Stimulated activated CD4-positive, alpha-beta T cell treated with anti-CD3 and anti-CD28 coated beads, Interleukin-4, amount 100 ng/mL, for 24 hours (primary cell): ENCODE measurements around the gene ZNF221.

Experiments
- DNase-seq: peaks from one replicate; pipeline ENCODE4 v3.0.0-alpha.2; 2020

The ZNF221 gene

DNA sequence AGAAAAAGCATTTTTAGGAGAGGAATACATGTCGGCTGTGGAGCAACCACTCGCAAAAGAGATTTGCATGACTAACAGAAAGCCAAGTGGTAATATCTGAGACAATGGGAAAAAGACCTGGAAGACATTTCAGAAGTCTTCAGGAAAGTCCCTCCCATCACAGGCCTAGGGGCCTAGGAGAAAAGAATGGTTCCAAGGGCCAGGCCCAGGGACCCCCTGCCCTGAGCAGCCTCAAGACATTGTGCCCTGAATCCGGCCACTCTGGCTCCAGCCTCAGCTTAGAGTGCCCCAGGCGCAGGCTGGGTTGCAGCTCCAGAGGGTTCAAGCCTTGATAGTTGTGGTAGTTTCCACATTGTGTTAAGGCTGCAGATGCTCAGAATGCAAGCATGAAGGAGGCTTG is 9.4 kb downstream of the ZNF221 start:
- no peak for DNase-seq

DNA sequence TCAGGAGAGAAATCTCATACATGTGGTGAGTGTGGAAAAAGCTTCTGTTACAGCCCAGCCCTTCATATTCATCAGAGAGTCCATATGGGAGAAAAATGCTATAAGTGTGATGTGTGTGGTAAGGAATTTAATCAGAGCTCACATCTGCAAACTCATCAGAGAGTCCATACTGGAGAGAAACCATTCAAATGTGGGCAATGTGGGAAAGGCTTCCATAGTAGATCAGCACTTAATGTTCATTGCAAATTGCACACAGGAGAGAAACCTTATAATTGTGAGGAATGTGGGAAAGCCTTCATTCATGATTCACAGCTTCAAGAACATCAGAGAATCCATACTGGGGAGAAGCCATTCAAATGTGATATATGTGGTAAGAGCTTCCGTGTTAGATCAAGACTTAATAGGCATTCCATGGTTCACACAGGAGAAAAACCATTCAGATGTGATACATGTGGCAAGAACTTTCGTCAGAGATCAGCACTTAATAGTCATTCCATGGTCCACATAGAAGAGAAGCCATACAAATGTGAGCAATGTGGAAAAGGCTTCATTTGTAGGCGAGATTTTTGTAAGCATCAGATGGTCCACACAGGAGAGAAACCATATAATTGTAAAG is 15.2 kb downstream of the ZNF221 start:
- no peak for DNase-seq

DNA sequence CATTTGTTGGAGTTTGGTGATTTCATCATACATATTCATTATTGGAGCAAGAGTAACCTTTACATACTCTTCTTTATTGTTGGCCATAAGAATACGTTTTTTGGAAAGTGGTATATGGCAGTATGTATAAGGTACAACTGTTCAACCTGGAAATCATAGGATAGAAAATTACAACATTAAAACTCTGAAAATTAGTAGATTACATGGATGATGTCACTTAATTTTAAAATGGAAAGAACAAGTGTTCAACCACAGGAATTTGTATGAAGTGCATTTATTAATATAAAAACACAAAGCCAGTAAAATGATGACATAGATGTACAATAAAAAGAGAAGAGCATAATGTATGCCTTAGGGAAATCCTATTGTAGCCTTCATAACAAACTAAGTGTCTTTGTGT is 25.7 kb downstream of the ZNF221 start:
- no peak for DNase-seq

DNA sequence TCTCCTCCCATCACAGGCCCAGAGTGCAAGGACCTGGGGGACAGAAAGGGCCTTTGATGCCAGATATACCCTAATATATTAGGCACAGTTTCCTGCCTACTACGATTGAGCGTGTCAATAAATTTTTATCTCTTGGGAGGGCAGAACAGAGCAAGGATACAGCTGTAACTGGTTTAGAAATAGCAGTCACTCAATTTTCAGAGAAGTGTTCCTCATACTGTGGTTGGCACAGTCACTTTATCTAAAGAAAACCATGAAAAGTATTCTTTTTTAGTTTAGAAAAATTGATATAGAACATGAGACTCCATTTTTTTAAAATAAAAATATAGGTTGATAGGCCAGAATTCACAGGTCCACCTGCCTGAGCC is 32.5 kb downstream of the ZNF221 start:
- DNase-seq, result no peak

DNA sequence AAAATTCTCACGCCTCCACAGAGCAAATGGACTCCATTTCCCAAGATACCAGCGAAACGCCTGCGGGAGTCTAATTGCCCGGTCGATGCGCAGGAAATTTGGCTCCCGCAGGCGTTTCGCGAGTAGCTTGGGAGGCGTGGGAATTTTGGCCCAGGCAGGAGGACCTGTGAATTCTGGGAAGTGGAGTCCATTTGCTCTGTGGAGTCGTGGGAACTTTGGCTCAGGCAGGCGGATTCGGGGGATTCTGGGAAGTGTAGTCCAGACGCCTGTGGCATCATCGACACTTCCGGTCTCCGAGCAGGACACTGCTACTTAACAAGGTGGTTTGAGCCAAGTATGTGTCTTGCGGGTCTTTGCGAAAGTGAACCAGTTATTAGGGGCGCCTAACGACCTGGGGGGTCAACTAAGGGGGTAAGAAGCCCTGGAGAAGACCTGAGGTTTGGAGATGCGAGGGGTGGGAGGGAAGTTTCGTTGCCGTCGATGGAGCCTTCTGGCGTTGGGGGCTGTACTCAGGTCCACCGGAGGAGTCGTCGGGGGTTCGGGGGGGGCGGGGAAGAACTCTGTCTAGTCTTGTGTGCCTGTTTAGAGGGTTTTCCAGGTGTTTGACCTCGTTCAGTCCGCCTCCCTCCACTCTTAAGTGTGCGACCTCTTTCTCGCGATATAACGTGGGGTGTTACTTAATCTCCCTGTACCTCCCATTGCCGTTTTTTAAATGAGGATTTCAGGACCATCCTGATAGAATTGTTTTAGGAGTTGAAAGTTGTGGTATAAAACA is 33.1 kb downstream of the ZNF221 start, which contains the start of gene ZNF155:
Gene ZNF155, plus strand, starts transcription at position 277 of the 775 bp plus-strand sequence. CDS start 4,356 bp downstream, outside the sequence.
- peak; percentile 80 for DNase-seq

DNA sequence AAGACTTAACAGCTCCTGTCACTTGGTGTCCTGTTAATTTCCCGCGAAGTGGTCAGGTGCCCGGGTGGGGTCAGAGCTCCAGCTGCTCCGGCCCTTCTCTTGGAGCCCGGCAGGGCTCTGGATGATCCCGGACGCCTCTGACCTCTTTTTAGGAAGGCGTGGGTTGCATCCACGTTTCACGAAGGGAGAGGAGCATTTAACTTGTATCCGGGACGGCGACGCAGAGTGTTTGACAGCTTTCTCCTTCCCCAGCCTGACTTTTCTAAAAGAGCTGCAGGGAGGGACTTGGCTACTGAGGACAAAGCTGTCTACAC is 33.6 kb downstream of the ZNF221 start:
- no peak for DNase-seq

DNA sequence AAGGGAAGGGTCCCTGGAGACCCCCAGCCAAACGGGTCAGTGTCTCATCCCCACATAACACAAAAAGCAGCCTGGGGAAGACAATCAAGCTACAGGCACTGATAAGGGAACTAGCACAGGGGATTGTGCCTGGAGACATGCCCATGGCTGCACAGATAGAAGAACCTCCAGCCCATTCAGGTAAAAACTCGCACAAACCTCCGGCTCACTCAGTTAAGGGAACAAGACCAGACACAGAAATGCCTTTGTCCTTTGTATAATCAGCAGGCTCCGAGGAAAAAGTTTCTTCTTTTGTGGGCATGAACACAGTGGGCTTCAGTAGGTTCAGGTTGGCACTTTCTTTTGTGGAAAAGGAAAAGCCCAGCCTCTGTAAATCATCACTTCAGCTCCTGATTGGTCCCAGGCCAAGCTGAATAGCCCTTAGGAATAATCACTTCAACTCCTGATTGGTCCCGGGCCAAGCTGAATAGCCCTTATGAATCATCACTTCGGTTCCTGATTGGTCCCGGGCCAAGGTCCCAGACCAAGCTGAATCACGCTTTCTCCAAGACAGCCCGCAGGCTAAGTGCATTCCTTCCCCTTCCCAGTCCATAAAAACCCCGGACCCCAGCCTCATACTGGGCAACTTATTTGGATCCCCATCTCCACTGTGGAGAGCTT is 46.7 kb downstream of the ZNF221 start:
- DNase-seq, result no peak

DNA sequence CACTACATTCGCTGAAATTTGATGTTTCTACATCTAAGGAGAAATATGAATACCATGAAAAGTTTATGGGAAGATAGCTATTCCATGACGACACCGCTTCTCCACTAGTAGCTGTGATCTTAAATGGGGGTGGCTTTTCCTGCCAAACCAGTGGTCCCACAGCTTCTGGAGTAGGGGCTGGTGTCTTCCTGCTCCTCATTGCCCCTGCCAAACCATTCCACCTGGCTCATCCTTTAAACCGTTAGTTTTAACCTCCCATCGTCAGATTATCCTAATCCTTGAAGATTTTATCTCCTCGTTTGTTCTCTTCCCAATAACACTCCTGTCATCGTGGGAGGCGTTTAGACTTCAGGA is 51.2 kb downstream of the ZNF221 start:
- DNase-seq, result no peak

DNA sequence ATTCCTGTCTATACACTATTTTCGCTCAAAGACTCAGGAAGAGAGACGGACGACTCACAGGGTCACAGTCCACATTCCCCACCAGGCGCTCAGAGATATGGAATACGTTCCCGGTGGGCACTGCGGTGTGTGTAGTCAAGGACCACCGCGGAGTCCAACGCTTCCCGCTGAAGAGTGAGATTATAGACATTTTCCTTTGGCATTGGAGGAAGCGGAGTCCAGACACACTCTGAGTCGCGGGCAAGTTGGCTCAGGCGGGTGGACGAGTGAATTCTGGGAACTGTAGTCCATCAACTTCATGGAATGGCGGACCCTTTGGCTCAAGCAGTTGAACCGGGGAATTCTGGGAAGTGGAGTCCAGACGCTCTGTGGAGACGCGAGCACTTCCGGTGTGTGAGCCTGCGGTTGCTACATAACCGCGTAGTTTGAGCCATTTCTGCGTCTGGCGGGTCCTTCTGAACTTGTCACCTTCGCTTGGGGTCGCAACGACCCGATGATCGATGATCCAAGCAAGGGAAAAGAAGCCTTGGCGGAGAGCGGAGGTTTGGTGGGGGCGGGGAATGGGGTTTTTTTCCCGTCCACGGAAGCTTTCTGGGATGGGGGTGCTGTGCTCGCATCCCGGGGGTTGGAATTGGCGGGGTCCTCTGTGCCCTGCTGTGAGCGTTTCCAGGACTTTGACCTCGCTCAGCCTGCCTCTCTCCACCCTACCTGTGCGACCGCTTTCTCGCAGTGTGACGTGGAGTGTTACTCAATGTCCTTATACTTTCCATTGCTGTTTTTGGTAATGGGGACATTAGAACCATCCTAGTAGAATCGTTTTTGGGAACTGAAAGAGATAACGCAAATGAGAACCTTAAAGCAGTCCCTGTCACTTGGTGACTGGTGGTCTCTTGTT is 51.8 kb downstream of the ZNF221 start, which contains the start of gene ZNF230:
Gene ZNF230, plus strand, starts transcription at position 392 of the 895 bp plus-strand sequence. CDS start 4,122 bp downstream, outside the sequence.
- peak; percentile 87 for DNase-seq

DNA sequence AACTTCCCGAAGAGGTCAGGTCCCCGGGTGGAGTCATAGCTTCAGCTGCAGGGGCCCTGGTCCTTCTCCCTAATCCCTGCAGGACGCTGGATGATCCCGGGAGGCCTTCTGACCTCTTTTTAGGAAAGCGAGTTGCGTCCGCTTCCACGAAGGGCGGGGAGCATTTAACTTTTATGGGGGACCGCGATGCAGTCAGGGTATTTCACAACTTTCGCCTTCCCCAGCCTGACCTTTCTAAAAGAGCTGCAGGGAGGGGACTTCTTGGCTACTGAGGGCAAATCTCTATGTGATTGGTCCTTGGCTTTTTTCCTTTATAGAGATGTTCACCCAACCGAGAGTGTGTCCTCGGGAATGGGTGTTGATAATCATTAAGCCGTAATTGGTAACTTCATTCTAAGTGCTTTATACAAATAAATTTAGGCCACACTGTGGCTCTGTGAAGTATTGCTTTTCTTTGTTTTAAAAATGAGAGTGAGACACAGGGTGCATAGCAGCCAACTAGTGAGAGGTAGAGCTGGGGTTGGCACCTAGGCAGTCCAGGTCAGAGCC is 52.5 kb downstream of the ZNF221 start:
- no peak for DNase-seq

DNA sequence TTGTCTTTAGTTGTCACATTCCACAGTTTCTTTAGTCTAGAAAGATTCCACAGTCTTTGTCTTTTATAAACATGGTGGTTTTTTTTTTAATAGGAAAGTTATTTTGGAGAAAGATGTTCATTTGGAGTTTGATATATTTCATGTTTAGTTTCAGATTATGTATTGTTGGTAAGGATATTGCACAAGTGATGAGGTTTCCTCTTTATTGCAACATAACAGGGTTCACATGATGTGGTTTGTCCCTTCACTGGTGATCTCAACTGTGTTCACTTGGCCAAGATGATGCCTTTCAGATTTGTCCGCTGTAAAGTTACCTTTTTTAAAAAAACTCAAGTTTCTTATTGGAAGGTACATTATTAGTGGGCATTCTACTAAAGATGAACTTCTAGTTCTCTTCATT is 54.9 kb downstream of the ZNF221 start:
- DNase-seq, result no peak

DNA sequence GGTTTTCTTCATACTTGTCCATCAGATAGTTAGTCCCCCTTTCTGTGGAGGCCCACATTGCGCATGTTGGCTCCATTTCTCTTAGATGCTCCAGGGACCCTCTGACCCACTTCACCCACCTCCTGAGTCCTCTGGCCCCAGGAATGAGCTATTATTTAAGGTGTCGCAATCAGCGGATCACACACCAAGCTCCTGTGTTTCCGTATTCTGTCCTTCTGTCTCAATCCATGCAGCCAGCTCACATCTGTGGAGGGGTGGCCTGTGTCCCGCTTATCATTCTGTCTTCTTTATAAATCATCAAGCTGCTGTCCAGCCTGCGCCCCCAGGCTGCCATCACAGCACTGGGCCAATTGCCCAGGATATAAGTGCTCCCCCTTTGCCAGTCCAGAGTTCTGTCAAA is 56.4 kb downstream of the ZNF221 start:
- DNase-seq, result no peak

DNA sequence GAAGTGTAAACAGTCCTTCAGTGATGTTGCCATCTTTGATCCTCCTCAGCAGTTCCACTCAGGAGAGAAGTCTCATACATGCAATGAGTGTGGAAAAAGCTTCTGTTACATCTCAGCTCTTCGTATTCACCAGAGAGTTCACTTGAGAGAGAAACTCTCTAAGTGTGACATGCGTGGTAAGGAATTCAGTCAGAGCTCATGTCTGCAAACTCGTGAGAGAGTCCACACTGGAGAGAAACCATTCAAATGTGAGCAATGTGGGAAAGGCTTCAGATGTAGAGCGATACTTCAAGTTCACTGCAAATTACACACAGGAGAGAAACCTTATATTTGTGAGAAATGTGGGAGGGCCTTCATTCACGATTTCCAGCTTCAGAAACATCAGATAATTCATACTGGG is 59.4 kb downstream of the ZNF221 start:
- no peak for DNase-seq
